ENCODE results near the gene LIPI.
"Not testable (repeated sequence)": the region's sequence is repeated elsewhere in the genome, so short reads cannot be mapped to it uniquely, and the experiment has no call there.

Gene LIPI

GRCh38 chr21:14072761-14073535 is 137.8 kb downstream of the LIPI start:
- DNase-seq: no peak

- DNase-seq: no peak
Measured at GRCh38 chr21:14071902-14072734, 138.6 kb downstream of the LIPI start.

- no peak for DNase-seq
Measured at GRCh38 chr21:14070968-14071367, 139.8 kb downstream of the LIPI start.

- DNase-seq: no peak
Measured at GRCh38 chr21:14070049-14070893, 140.5 kb downstream of the LIPI start.

- DNase-seq: no peak
Measured at GRCh38 chr21:14064296-14064645, 146.5 kb downstream of the LIPI start.

- not testable (repeated sequence) for DNase-seq
Measured at GRCh38 chr21:14063620-14064295, 147.0 kb downstream of the LIPI start.

- DNase-seq: not testable (repeated sequence)
Measured at GRCh38 chr21:14062684-14063083, 148.1 kb downstream of the LIPI start.

GRCh38 chr21:14061820-14062219 is 148.9 kb downstream of the LIPI start:
- not testable (repeated sequence) for DNase-seq

GRCh38 chr21:14058995-14059627 is 151.6 kb downstream of the LIPI start:
- not testable (repeated sequence) for DNase-seq

Data from fibroblast of skin of back (primary cell).